Measurements from ENCODE around the gene ERC1. TPM values are rescaled to one million over a fixed set of nuclear protein-coding genes. Genes with fewer than 3 reads are reported as not detected.

The ERC1 gene
- total RNA-seq, 2 donors from 2014 or later, result 40.3 to 43.0 TPM

- no peaks in the 10 kb centered on the region for H3K9me3 ChIP-seq
- H3K27ac ChIP-seq, result no peak overlapping the region
- H3K27me3 ChIP-seq, result no peaks in the 10 kb centered on the region
- no peak overlapping the region for H3K4me3 ChIP-seq
- TF ChIP-seq CTCF (IDR thresholded peaks at IDR 0.05), result no peak
- H3K36me3 ChIP-seq, result no peaks in the 10 kb centered on the region
- DNase-seq (ENCODE audit: low spot score), result no peak
- H3K4me1 ChIP-seq, result no peaks in the 10 kb centered on the region
Measured at GRCh38 chr12:1382151-1382550, 391.1 kb downstream of the ERC1 start.

GRCh38 chr12:1382826-1383225, 391.8 kb downstream of the ERC1 start:
- H3K27ac ChIP-seq, result no peak overlapping the region
- H3K9me3 ChIP-seq, result no peaks in the 10 kb centered on the region
- no peaks in the 10 kb centered on the region for H3K36me3 ChIP-seq
- no peaks in the 10 kb centered on the region for H3K4me1 ChIP-seq
- TF ChIP-seq CTCF (IDR thresholded peaks at IDR 0.05), result no peak
- no peak overlapping the region for H3K4me3 ChIP-seq
- DNase-seq (ENCODE audit: low spot score), result no peak
- H3K27me3 ChIP-seq, result no peaks in the 10 kb centered on the region

GRCh38 chr12:1383758-1384157, 392.7 kb downstream of the ERC1 start:
- TF ChIP-seq CTCF (IDR thresholded peaks at IDR 0.05), result no peak
- no peaks in the 10 kb centered on the region for H3K36me3 ChIP-seq
- no peak overlapping the region for H3K27ac ChIP-seq
- no peaks in the 10 kb centered on the region for H3K9me3 ChIP-seq
- DNase-seq (ENCODE audit: low spot score), result no peak
- H3K4me1 ChIP-seq, result no peaks in the 10 kb centered on the region
- H3K27me3 ChIP-seq, result no peaks in the 10 kb centered on the region
- no peak overlapping the region for H3K4me3 ChIP-seq

GRCh38 chr12:1384910-1385309, 393.9 kb downstream of the ERC1 start:
- Histone ChIP-seq H3K4me1 (no peaks in the 10 kb centered on the region), H3K4me3 (no peak overlapping the region), H3K9me3 (no peaks in the 10 kb centered on the region), H3K27ac (no peak overlapping the region), H3K36me3 (no peaks in the 10 kb centered on the region), H3K27me3 (no peaks in the 10 kb centered on the region)
- no peak for DNase-seq (ENCODE audit: low spot score)
- no peak for TF ChIP-seq CTCF (IDR thresholded peaks at IDR 0.05)

GRCh38 chr12:1391722-1392121, 400.7 kb downstream of the ERC1 start:
- peaks cover 0 to 14% of the 10 kb centered on the region in 2 donors for H3K9me3 ChIP-seq
- no peak for TF ChIP-seq CTCF (IDR thresholded peaks at IDR 0.05)
- no peaks in the 10 kb centered on the region for H3K4me1 ChIP-seq
- no peak for DNase-seq (ENCODE audit: low spot score)
- H3K27ac ChIP-seq, result no peak overlapping the region
- H3K27me3 ChIP-seq, result no peaks in the 10 kb centered on the region
- no peak overlapping the region for H3K4me3 ChIP-seq
- peaks cover 11% of the 10 kb centered on the region for H3K36me3 ChIP-seq

- Histone ChIP-seq H3K4me3 (no peak overlapping the region), H3K4me1 (no peaks in the 10 kb centered on the region), H3K27me3 (no peaks in the 10 kb centered on the region), H3K36me3 (peaks cover 11% of the 10 kb centered on the region), H3K9me3 (peaks cover 0 to 14% of the 10 kb centered on the region in 2 donors), H3K27ac (no peak overlapping the region)
- DNase-seq (ENCODE audit: low spot score), result no peak
- no peak for TF ChIP-seq CTCF (IDR thresholded peaks at IDR 0.05)
Measured at GRCh38 chr12:1395421-1395955, 404.5 kb downstream of the ERC1 start.

Measured in right atrium auricular region (tissue), 2 donors.